GM21529 (cell line): ENCODE measurements around the gene RPS6KA2.

ENCODE experiments used
- ATAC-seq: cut with Tn5 transposase; IDR thresholded peaks from one replicate; pipeline ENCODE4 v1.9.1; 2021; ENCODE audit not compliant: unreplicated experiment

Gene RPS6KA2

GRCh38 chr6:166473886-166474571, 153.0 kb downstream of the RPS6KA2 start:
- ATAC-seq, result no peak

- ATAC-seq, result no peak
Measured at GRCh38 chr6:166472636-166473035, 154.4 kb downstream of the RPS6KA2 start.

GRCh38 chr6:166471797-166472260, 155.2 kb downstream of the RPS6KA2 start:
- no peak for ATAC-seq

DNA sequence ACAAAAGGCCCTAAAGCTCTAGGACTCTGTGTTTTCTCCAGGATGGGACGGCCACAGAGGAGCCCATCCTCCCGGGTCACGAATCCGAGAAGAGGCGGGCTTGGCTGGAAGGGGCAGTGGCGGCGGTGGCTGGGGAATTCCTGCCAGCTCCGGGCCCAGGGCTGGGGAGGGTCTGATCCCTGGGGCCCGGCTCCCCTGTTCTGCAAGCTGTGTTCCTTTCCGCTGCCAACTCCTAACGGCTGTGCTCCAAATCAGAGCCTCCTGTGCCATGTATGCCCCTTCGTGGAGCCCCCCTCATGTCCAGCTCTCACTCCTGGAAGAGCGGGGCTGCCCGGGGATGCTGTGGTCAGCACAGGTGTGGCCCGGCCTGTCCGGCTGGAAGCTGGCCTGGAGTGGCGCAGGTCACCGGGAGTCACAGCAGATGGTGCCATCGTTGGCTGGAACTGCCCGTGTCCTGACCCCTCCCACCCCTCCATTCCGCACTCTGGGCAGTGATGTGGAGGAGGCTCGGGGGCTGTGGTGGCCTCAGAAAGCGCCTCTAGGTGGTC, 156.1 kb downstream of the RPS6KA2 start:
- no peak for ATAC-seq

GRCh38 chr6:166470029-166470862, 156.8 kb downstream of the RPS6KA2 start:
- ATAC-seq, result no peak

DNA sequence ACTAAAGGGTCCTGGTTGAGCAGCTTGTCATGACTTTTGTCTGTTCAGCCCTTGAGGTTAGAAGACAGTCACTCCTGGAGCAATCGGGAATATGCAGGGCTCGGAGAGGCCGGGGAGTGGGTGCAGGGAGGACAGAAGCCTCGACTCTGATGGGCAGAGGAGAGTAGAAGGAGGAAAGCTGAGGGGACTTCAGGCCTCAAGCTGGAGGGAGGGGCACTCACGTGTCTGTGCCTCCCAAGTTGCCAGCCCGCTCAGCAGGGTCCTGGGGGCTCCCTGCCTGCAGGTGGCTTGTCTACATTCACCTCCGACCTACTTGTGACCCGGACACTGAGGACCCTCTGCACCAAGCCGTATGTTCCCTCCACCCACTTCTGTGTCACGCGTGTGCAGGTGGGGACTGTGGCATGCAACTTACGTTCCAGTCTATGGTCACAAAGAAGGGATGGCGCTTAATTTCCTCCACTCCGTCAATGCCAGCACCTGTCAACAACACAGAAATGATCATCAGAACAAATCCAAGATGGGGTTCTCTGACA, 157.6 kb downstream of the RPS6KA2 start:
- no peak for ATAC-seq

DNA sequence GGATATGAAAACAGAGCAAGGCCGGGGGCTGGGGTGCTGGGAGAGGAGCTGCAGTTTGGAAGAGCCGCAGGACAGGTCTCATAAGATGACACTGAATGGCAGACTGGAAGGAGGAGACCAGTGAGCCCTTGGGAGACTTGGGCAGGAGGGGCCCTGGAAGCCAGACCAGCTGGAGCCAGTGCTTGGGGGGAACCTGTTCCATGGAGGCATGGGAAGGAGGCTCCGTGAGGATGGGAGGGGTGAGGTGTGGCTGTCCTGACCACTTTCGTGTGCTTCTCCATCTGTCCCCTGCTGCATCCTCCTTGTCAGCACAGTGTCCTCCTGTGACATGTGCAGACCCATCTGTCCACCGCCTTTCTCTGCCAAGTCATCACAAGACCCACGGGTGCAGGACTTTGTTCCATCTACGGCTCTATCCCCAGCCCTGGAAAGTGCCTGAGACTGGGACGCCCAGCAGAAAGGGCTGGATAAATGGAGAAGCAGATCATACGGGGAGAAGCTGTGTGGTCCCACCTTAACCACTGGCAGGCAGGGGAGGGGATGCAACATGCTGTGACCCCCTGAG, 159.5 kb downstream of the RPS6KA2 start:
- no peak for ATAC-seq

GRCh38 chr6:166466178-166467122, 160.6 kb downstream of the RPS6KA2 start:
- no peak for ATAC-seq

DNA sequence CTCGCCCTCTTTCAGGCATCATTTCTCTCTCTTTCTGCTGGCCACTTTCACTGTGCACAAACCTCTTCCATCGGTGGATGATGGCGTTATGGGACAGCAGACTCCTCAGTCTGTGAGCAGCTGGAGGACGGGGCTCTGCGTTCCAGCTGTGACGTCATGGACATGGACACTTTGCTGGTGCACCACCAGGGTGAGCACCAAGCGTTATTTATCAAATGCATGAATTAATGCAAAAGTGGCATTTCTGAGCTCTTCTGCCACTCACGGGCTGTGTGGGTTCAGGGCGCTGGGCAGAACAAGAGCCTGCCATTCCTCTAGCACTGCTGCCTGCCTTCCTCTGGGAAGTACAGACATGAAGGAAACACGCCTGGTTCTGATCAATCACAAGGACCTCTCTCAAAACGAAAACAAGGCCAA, 161.4 kb downstream of the RPS6KA2 start:
- ATAC-seq, result no peak

DNA sequence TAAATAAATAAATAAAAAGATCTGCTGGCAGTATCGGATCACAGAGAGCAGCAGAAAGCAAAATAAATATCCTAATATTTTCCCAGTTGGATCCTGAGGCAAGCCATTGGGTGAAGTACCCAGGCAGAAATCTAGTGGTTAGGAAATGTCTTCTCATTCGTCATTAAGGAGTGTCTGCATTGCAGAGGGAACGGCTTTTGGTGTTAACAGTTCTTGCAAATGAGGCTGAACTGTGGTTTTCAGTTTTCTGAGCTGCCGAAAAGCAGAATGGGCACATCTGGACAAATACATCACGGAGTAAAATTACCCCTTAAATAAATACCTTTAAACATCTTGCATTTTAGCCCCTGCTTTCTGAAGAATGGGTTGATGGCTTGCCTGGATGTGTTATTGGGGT, 162.1 kb downstream of the RPS6KA2 start:
- no peak for ATAC-seq

- ATAC-seq, result no peak
Measured at GRCh38 chr6:166464068-166465002, 162.7 kb downstream of the RPS6KA2 start.

DNA sequence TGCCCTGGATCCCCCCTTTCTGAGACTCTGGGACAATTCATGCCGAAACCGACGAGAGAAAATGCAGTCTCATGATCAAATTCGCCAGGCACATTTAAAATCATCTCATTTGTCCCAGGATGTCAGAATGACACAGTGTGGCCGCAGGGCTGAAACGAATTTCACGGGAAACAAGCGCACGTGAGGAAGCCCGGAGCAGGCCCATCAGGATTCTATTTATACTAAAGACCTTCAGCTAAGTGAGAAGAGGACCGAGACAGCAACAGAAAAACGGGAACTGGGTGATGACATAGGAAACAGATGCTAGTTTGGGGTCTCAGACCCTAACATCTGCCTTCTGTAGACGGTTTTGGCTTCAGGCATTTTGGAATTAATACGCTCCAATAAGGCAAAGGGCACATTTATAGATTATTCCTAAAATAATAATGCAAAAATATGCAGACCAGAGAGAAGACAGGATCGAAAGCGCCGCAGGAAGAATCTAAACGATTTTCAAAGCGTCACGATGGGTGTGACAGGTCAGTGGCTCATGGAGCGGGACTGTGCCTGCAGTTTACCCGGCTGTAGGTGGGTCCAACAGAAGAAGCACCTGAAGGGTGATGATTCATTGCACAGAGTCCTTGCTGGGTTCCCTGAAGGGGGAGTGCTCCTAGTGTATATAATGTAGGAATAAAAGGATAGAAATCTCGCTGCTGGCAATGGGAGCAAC, 163.5 kb downstream of the RPS6KA2 start:
- ATAC-seq, result no peak

DNA sequence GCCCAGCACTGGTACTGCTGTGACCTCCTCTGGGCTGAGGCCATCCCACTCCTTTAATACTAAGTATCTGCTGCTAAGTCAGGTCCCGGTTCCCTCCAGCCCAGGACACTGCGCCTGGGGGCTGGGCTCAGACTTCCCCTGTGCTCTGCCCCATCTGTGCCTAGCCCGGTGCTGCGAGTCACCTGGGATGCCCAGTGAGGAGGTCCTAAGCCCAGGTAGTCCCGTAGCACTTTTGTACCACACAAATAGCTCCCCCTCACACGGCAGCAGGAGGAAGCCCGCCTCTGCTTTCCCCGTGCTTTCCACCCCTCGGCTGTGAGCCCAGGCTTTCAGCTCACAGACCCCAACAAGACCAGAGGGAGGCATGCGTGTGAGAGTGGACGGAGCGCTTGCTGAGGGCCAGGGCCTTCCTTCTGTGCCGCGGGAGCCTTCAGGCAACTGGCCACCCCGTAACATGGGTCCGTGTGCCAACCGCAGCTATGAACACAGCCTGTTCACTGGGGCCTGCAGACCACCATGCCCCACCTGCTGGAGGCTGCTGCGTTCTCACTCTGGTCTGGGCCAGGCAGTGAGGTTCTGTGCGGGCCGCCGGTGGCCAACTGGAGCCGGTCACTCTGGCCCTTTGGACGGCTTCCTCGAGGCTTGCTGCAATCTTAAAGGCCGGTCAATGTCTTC, 164.5 kb downstream of the RPS6KA2 start:
- no peak for ATAC-seq

- no peak for ATAC-seq
Measured at GRCh38 chr6:166461821-166462460, 165.1 kb downstream of the RPS6KA2 start.

DNA sequence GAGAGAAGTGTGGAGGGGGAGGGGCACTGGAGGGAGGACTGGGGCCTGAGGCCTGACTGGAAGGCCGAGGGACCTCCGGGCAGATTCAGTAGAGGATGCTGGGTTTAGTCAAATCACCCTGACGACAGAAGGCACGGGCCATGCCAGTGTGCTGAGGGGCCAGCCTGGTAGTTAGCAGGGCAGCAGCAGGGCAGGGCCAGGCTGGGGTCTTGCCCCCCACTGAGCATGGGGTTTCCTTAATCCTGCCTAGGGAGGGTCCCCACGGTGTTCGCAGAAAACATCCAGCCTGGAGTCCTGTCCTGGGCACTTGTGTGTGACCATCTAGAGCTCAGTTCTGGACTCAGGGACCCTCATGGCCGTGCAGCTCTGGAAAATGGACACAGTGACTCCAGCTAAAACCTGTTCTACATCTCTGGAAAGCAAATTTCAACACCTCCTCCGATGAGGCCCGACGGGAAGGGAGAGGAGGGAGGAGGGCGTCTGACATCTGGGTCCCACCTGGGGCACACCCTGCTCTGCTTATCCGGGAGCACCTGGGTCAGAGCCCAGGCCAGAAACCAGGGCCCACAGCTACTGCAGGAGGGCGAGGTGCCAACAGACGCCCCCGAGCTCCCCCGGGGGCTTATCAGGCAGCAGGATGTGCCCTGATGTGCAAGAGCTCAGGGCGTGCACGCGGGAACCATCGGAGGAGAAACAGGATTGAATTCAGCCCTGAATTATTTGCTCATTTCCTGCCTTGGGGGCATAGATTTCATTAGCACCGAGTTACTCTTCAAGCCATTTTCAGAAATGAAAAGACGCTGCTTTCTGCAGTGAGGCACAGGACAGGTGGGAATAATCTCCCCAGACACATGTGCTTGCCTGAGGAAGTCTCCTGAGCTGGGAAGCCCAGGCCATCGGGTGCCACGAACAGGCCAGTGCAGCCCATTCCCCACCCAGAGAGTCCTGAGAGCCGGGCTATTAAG, 166.3 kb downstream of the RPS6KA2 start:
- ATAC-seq, result no peak

DNA sequence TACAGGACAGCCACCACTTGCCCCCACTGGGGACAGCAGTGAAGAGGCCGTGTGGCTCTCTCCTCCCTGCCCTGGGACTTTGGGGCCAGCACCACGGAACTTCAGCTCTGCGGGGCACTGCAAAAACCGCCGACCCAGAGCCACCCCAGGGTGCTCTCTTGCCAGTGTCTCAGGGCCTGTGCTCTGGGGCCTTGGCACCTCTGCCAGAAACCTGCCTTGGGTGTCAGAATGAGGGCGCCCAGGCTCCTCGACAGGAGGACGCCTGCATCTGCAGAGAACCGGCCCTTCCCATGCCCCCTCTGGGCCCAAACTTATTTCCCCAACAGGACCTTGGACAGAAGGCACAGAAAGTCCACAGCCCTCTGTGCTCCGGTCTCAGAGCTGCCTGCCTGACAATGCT, 167.1 kb downstream of the RPS6KA2 start:
- no peak for ATAC-seq
